Renal cortex interstitium (tissue), 15 donors: ENCODE data around the gene SLC45A1. TPM values are rescaled to one million over a fixed set of nuclear protein-coding genes. Genes with fewer than 3 reads are reported as not detected.
A peak's percentile ranks its signal among the peaks of the same experiment; 100 is the strongest.
"Not testable (repeated sequence)": the region's sequence is repeated elsewhere in the genome, so short reads cannot be mapped to it uniquely, and the experiment has no call there.

ENCODE experiments used
- DNase-seq, 11 donors: peaks; one replicate each; pipeline ENCODE4 v3.0.0-alpha.2; 2013; ENCODE audit warnings: low read depth in 9 of 11, low spot score in 4 of 11; ENCODE audit errors: extremely low read depth in 1 of 11
- long read RNA-seq, 16 experiments: transcript quantifications; one replicate each; lab custom pipeline, GENCODE V29; 2026
- polyA plus RNA-seq, 3 donors: library from polyadenylated mRNA; unstranded; fragments of 120-200 nt; gene quantifications; one replicate each; pipeline ENCODE4 v1.2.1, GENCODE V29; 2013; ENCODE audit not compliant: insufficient read length in 3 of 3

SLC45A1 gene
- 1 to 10 TPM; 2.6 to 3.4 (median 3.0) TPM for polyA plus RNA-seq
- long read RNA-seq, donor 1, partial matches to known transcripts, result 0 of 1 reads
- long read RNA-seq, donor 1, other reads (novel, unspliced or antisense), result 0 of 1 reads
- long read RNA-seq, donor 2, partial matches to known transcripts, result 0 of 1 reads
- long read RNA-seq, donor 2, other reads (novel, unspliced or antisense), result 0 of 1 reads
- long read RNA-seq, donor 3, partial matches to known transcripts, result 0 of 2 reads
- long read RNA-seq, donor 3, other reads (novel, unspliced or antisense), result 0 of 2 reads
- long read RNA-seq, donor 4, partial matches to known transcripts, result 0 of 2 reads
- long read RNA-seq, donor 4, other reads (novel, unspliced or antisense), result 0 of 2 reads
- long read RNA-seq, donor 5, result 0 reads
- long read RNA-seq, donor 6, partial matches to known transcripts, result 0 of 1 reads
- long read RNA-seq, donor 6, other reads (novel, unspliced or antisense), result 0 of 1 reads
- long read RNA-seq, donor 7, partial matches to known transcripts, result 0 of 1 reads
- long read RNA-seq, donor 7, other reads (novel, unspliced or antisense), result 0 of 1 reads
- long read RNA-seq, donor 8, partial matches to known transcripts, result 0 of 2 reads
- long read RNA-seq, donor 8, other reads (novel, unspliced or antisense), result 0 of 2 reads
- long read RNA-seq, donor 9, transcript SLC45A1-202 (9 exons, 2,784 nt), result major isoform, 5 of 6 reads
- long read RNA-seq, donor 9, partial matches to known transcripts, result 0 of 6 reads
- long read RNA-seq, donor 9, other reads (novel, unspliced or antisense), result 0 of 6 reads
- long read RNA-seq, donor 10, partial matches to known transcripts, result 0 of 2 reads
- long read RNA-seq, donor 10, other reads (novel, unspliced or antisense), result 0 of 2 reads
- long read RNA-seq, donor 11, result 0 reads
- long read RNA-seq, donor 12, result 0 reads
- long read RNA-seq, donor 13, partial matches to known transcripts, result 0 of 3 reads
- long read RNA-seq, donor 13, other reads (novel, unspliced or antisense), result 0 of 3 reads
- long read RNA-seq, donor 14, result 0 reads
- long read RNA-seq, donor 15, partial matches to known transcripts, result 0 of 1 reads
- long read RNA-seq, donor 15, other reads (novel, unspliced or antisense), result 0 of 1 reads
- long read RNA-seq, donor 16, partial matches to known transcripts, result 0 of 2 reads
- long read RNA-seq, donor 16, other reads (novel, unspliced or antisense), result 0 of 2 reads

GRCh38 chr1:8317647-8318381 is at the start of gene SLC45A1:
SLC45A1 (plus strand) TSS chr1:8318114; CDS start chr1:8324330, 6,216 bp downstream.
- DNase-seq, result peak in 6 of 11 donors; percentile 49 to 69 (median 62)

GRCh38 chr1:8273036-8273435 is 44.9 kb upstream of the SLC45A1 start:
- no peak for DNase-seq

- no peak for DNase-seq
Measured at GRCh38 chr1:8274352-8274751, 43.6 kb upstream of the SLC45A1 start.

- DNase-seq, result no peak
Measured at GRCh38 chr1:8276173-8276914, 41.6 kb upstream of the SLC45A1 start.

- no peak for DNase-seq
Measured at GRCh38 chr1:8276932-8277331, 41.0 kb upstream of the SLC45A1 start.

- not testable (repeated sequence) for DNase-seq
Measured at GRCh38 chr1:8278677-8279076, 39.2 kb upstream of the SLC45A1 start.

- no peak for DNase-seq
Measured at GRCh38 chr1:8281843-8282509, 35.9 kb upstream of the SLC45A1 start.

GRCh38 chr1:8283058-8283884 is 34.6 kb upstream of the SLC45A1 start:
- DNase-seq, result no peak

- no peak for DNase-seq
Measured at GRCh38 chr1:8284127-8284526, 33.8 kb upstream of the SLC45A1 start.

GRCh38 chr1:8285103-8285502 is 32.8 kb upstream of the SLC45A1 start:
- no peak for DNase-seq

- DNase-seq, result no peak
Measured at GRCh38 chr1:8285965-8286364, 31.9 kb upstream of the SLC45A1 start.

GRCh38 chr1:8293118-8293517 is 24.8 kb upstream of the SLC45A1 start:
- DNase-seq, result no peak

GRCh38 chr1:8293641-8294169 is 24.2 kb upstream of the SLC45A1 start:
- DNase-seq, result no peak

GRCh38 chr1:8294170-8294697 is 23.7 kb upstream of the SLC45A1 start:
- no peak for DNase-seq

- no peak for DNase-seq
Measured at GRCh38 chr1:8297245-8297644, 20.7 kb upstream of the SLC45A1 start.

GRCh38 chr1:8299963-8300362 is 18.0 kb upstream of the SLC45A1 start:
- no peak for DNase-seq
